Tibial artery (tissue), 4 donors: ENCODE data around the gene NOTCH4.

Source experiments
- DNase-seq, 2 donors: peaks; one replicate each; pipeline ENCODE4 v3.0.0-alpha.2; 2019
- H3K27ac ChIP-seq, 2 donors: fragments of 200-600 bp; sonication (generic) in 1 of 2; 1 replicate in 1 of 2; 2 replicates in 1 of 2; pipeline ENCODE4 v1.5.1; 2018 to 2019; ENCODE audit warnings: mild to moderate bottlenecking in 1 of 2
- H3K27me3 ChIP-seq, 2 donors: fragments of 200-600 bp; sonication (generic) in 1 of 2; one replicate each; pipeline versions ENCODE4 v1.5.1 to v1.6.0; 2016 to 2019
- H3K36me3 ChIP-seq, 3 donors: fragments of 200-600 bp; sonication (generic) in 2 of 3; one replicate each; pipeline ENCODE4 v1.5.1; 2016 to 2019; ENCODE audit warnings: mild to moderate bottlenecking in 2 of 3
- H3K4me1 ChIP-seq, 4 donors: fragments of 200-600 bp; sonication (generic) in 2 of 4; 1 replicate in 3 of 4; 2 replicates in 1 of 4; pipeline ENCODE4 v1.5.1; 2016 to 2019
- H3K4me3 ChIP-seq, 2 donors: fragments of 200-600 bp; sonication (generic) in 1 of 2; 1 replicate in 1 of 2; 2 replicates in 1 of 2; pipeline ENCODE4 v1.5.1; 2018 to 2019; ENCODE audit warnings: mild to moderate bottlenecking in 2 of 2
- H3K9me3 ChIP-seq, 3 donors: fragments of 200-600 bp; sonication (generic) in 1 of 3; one replicate each; pipeline ENCODE4 v1.5.1; 2016 to 2019
- intact Hi-C: fragments of 100-400 bp; cut with DNase I; formaldehyde crosslinking; loops from one replicate; pipeline ENCODE4 v1.15.0; 2023; ENCODE audit warnings: low total_unique reads
- TF ChIP-seq, protein P1 (sequence below), 2 experiments: fragments of 200-600 bp in 1 of 2; fragments of 450-650 bp in 1 of 2; IDR thresholded peaks; one replicate each; pipeline ENCODE4 v1.5.1; 2017 to 2019; ENCODE audit warnings: antibody characterized with exemption in 2 of 2, mild to moderate bottlenecking in 1 of 2, moderate library complexity in 1 of 2

The NOTCH4 gene

DNA sequence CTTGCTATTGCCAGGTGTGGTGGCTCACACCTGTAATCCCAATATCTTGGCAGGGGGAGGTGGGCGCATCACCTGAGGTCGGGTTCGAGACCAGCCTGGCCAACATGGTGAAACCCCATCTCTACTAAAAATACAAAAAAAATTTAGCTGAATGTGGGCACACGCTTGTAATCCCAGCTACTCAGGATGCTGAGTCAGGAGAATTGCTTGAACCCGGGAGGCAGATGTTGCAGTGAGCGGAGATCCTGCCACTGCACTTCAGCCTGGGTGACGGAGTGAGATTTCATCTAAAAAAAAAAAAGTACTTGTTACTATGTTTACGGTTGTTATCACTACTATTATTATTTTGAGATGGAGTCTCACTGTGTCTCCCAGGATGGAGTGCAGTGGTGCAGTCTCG, 67.0 kb downstream of the NOTCH4 start:
- TF ChIP-seq, protein P1, sequence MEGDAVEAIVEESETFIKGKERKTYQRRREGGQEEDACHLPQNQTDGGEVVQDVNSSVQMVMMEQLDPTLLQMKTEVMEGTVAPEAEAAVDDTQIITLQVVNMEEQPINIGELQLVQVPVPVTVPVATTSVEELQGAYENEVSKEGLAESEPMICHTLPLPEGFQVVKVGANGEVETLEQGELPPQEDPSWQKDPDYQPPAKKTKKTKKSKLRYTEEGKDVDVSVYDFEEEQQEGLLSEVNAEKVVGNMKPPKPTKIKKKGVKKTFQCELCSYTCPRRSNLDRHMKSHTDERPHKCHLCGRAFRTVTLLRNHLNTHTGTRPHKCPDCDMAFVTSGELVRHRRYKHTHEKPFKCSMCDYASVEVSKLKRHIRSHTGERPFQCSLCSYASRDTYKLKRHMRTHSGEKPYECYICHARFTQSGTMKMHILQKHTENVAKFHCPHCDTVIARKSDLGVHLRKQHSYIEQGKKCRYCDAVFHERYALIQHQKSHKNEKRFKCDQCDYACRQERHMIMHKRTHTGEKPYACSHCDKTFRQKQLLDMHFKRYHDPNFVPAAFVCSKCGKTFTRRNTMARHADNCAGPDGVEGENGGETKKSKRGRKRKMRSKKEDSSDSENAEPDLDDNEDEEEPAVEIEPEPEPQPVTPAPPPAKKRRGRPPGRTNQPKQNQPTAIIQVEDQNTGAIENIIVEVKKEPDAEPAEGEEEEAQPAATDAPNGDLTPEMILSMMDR (IDR thresholded peaks at IDR 0.05), result no peak
- peaks cover 0 to 32% (median 23%) of the 10 kb centered on the region in 4 donors for H3K4me1 ChIP-seq
- DNase-seq, result no peak
- no peaks in the 10 kb centered on the region for H3K27me3 ChIP-seq
- H3K9me3 ChIP-seq, result no peaks in the 10 kb centered on the region
- intact Hi-C loops, result loop anchor here (2.0 kb wide), 1 partner anchor 18 kb away; no protein-coding TSS in a partner anchor
- H3K36me3 ChIP-seq, result peaks cover 13 to 61% (median 17%) of the 10 kb centered on the region in 3 donors
- H3K27ac ChIP-seq, result no peak overlapping the region
- no peak overlapping the region for H3K4me3 ChIP-seq

DNA sequence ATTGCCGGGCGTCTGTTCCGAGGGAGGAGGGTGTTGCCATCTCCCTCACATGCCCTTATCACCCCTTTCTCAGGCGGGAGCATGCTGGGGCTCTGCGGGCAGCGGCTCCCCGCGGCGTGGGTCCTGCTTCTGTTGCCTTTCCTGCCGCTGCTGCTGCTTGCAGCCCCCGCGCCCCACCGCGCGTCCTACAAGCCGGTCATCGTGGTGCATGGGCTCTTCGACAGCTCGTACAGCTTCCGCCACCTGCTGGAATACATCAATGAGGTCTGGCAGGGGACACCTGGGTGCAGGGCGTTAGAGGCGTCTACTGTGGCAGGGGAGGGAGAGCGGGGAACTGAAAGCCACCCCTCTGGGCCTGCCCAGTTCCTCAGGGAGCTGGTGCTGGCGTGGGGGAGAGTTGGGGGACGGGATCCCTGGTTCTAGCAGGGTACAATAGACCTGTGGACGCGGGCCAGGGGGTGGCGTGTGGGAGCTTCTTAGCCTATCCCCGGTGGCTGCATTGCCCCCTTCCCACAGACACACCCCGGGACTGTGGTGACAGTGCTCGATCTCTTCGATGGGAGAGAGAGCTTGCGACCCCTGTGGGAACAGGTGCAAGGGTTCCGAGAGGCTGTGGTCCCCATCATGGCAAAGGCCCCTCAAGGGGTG, 69.2 kb downstream of the NOTCH4 start:
- peak; percentile 60 to 83 for DNase-seq
- Histone ChIP-seq H3K9me3 (no peaks in the 10 kb centered on the region), H3K27me3 (no peaks in the 10 kb centered on the region), H3K27ac (peak overlapping the region; percentile 92 to 98), H3K36me3 (peaks cover 13 to 41% (median 17%) of the 10 kb centered on the region in 3 donors), H3K4me1 (peaks cover 0 to 49% (median 39%) of the 10 kb centered on the region in 4 donors), H3K4me3 (peak overlapping the region; percentile 67 to 81)
- intact Hi-C loops, result loop anchor here (2.0 to 5.0 kb wide), 2 partner anchors 36 to 67 kb away; no protein-coding TSS in a partner anchor
- TF ChIP-seq, protein P1 (IDR thresholded peaks at IDR 0.05), result peak; percentile 57 to 69

DNA sequence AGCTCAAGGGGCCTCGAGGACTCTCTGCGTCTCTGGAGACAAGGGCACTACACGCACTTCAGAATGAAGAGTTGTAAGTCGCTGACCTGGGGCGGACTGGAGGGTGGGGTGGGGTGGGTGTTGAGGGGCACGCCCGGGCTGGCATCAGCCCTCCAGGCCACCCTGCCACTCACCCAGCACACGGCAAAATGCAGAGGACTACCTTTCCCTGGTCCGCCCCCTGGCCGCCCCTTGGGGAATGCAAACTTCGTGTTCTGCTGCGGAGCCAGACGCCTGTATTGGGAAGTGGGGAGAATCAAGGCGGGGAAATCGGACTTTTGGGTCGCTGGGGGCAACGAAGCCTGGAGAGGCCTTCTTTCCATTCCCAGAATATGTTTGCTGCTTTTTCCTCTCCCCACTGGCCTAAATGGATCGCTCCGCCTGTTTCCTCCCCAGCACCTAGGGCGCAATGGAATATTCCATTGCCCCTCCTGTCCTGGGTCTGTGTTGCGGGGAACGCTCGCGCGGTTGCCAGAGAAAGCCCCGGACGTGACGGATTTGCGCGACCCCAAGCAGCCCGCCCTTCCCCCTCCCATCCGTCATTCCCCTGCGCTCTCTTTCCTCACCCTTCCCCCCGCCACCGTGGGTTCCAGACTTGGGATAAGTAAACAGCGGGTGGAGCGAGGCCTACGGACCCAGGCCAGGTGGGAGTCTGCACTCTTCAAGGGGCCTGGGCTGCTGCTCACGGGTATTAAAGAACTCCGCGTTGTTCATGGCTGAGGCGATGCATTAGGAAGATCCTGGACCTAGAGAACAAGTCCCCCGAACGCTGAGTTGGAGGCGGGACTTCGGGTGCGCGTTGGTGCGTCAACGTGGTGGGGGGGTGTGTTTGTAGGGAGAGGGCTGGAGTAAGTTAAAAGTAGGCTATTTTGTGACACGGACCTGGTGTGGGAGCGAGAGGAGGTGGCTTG, 70.0 kb downstream of the NOTCH4 start, which contains the start of gene PPT2:
TSS of gene PPT2 (plus strand) at position 578 of the 950 bp plus-strand sequence. CDS start 454 bp downstream, outside the sequence.
- H3K4me1 ChIP-seq, result peaks cover 0 to 49% (median 39%) of the 10 kb centered on the region in 4 donors
- H3K27me3 ChIP-seq, result no peaks in the 10 kb centered on the region
- intact Hi-C loops, result loop anchor here (2.0 to 5.0 kb wide), 2 partner anchors 35 to 67 kb away; no protein-coding TSS in a partner anchor
- peak within 1 kb of the TSS; percentile 92 to 98 for H3K27ac ChIP-seq
- H3K4me3 ChIP-seq, result peak within 1 kb of the TSS; percentile 67 to 81
- TF ChIP-seq, protein P1 (IDR thresholded peaks at IDR 0.05), result peak in 1 of 2 experiments; percentile 18
- no peaks in the 10 kb centered on the region for H3K9me3 ChIP-seq
- peaks cover 18 to 40% (median 20%) of the 10 kb centered on the region in 3 donors for H3K36me3 ChIP-seq
- DNase-seq, result peak; percentile 94 to 97

DNA sequence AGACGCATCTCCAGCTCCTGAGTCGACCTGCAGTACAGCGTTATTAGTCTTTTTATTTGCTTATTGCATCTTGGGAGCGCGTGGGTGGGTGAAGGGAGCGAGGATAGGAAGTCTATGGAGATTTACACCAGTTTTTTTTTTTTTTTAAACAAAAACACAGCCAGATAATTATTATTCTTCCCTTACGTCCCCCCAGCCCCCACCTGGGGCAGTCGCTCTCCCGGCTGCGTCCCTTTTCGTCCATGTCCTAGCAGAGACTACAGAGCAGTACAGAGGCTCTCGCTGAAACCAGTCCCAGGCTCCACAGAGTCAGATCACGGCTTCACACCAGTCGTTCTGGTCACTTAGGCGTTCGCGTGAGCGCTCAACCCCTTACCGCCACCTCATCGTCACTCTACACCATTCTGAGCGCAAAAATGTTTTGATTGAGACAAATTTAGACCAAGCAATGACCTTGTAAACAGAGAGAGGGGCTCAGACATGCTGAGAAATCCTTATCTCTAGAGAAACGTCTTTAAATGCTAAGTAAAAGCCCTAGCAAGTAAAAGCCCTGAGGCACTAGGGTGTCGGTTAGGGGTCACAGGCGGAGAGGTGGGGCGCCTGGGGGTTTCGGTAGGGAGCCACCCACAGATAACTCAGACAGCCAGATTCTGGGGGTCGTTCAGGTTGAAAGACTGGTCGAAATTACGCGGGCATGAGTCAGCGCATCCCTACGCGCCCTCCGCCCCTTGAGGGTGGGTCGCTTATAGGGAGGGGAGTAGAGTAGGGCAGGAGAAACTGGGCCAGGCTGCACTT, 70.9 kb downstream of the NOTCH4 start:
- Histone ChIP-seq H3K9me3 (no peaks in the 10 kb centered on the region), H3K4me3 (peak overlapping the region; percentile 67 to 81), H3K36me3 (peaks cover 10 to 36% (median 19%) of the 10 kb centered on the region in 3 donors), H3K4me1 (peaks cover 0 to 49% (median 39%) of the 10 kb centered on the region in 4 donors), H3K27ac (peak overlapping the region; percentile 92 to 98), H3K27me3 (no peaks in the 10 kb centered on the region)
- peak in 1 of 2 donors; percentile 46 for DNase-seq
- TF ChIP-seq, protein P1 (IDR thresholded peaks at IDR 0.05), result no peak
- intact Hi-C loops, result loop anchor here (5.0 kb wide), 1 partner anchor 66 kb away; no protein-coding TSS in a partner anchor
